ENCODE measurements around the gene MLC1. TPM values are rescaled to one million over a fixed set of nuclear protein-coding genes. Genes with fewer than 3 reads are reported as not detected.

Gene MLC1
- total and polyA plus RNA-seq, 10 of the 15 experiments (the other 5 are each of a cell fraction or from before 2014, with no cell fraction given) = 0.03 to 0.15 (median 0.07) TPM; not detected in 7

DNA sequence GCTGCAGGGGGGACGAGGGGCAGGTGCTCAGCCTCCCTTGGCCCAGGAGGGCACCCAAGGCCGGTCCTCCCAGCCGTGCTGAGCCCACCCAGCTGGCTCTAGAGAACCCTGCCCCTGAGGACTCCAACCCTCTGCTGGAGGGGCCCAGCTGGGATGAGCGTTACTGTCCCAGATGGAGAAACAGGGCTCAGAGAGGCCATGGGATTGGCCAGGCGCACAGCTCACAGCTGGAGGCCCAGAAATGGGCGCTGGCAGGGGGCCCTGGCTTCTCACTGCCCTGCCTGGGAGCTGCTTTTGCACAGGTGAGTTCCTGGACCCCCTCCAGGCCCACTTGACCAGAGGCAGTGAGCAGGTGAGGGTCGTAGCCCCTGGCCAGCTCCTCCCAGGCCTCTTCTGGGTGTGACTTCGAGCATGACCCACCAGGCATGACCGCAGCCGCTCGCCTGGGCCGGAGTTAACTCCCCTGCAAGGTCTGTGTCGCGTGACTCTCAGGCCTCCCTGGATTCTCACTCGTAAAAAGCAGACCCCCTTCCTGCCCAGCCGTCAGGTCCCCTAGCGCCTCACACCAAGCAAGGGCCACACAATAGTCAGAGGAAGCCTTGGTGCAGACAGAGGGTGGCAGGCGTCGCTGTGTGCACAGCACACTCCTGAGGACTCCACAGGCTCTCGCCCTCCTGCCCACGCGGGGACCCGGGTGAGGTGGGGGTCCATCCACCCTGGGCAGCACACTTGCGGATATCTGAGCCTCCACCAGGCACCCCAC lies 52.9 kb downstream of the MLC1 start:
- Histone ChIP-seq H3K9ac (ENCODE audit: control insufficient read depth, insufficient read depth, low read length) (no peak overlapping the region), H3K36me3 (ENCODE audit: control insufficient read depth in 2 of 2, insufficient read depth in 2 of 2, low read length in 1 of 2) (no peaks in the 10 kb centered on the region), H3K79me2 (ENCODE audit: control insufficient read depth, insufficient read depth, low read length) (no peaks in the 10 kb centered on the region), H4K20me1 (ENCODE audit: control insufficient read depth, insufficient read depth) (no peaks in the 10 kb centered on the region), H3K27me3 (replicated peaks in 1 of 2; ENCODE audit: control insufficient read depth in 2 of 2, insufficient read depth in 2 of 2, low read length in 1 of 2) (peaks cover 0 to 4% of the 10 kb centered on the region in 2 experiments; a peak in 1 of 4 replicates), H2AFZ (ENCODE audit: control insufficient read depth, low read depth, low read length) (no peak overlapping the region), H3K9me3 (replicated peaks; ENCODE audit: control insufficient read depth, insufficient read depth, low read length) (no peaks in the 10 kb centered on the region), H3K4me1 (ENCODE audit: control insufficient read depth, insufficient read depth, low read length) (peaks cover 6% of the 10 kb centered on the region; the same call in 1 of the 2 replicates), H3K27ac (ENCODE audit: control insufficient read depth, insufficient read depth) (no peak overlapping the region), H3K4me3 (no peak overlapping the region), H3K4me2 (ENCODE audit: control insufficient read depth, insufficient read depth) (no peak overlapping the region)
- intact Hi-C loops (cut with micrococcal nuclease; ENCODE audit: unreplicated experiment) = no loop called here
- RAD21 ChIA-PET (ENCODE audit: unreplicated experiment) = interaction anchor here (1.2 to 2.8 kb wide), 2 partner anchors 39 to 101 kb away, joined by 3 to 81 read pairs; no protein-coding TSS in a partner anchor
- TF ChIP-seq RBBP5 (conservative IDR thresholded peaks at IDR 0.05) (no peak), TBL1XR1 (IDR thresholded peaks at IDR 0.05; ENCODE audit: low read depth, low read length) (no peak), SRF (IDR thresholded peaks at IDR 0.05; ENCODE audit: low read depth in 2 of 2, low read length in 2 of 2) (no peak), NR2F1 (conservative IDR thresholded peaks at IDR 0.05) (no peak), MTA2 (IDR thresholded peaks at IDR 0.05; ENCODE audit: low read depth) (no peak), CREB1 (IDR thresholded peaks at IDR 0.05; ENCODE audit: low read depth) (no peak), ESRRA (IDR thresholded peaks at IDR 0.05; ENCODE audit: low read length) (no peak)
- TF ChIP-seq, protein P1, sequence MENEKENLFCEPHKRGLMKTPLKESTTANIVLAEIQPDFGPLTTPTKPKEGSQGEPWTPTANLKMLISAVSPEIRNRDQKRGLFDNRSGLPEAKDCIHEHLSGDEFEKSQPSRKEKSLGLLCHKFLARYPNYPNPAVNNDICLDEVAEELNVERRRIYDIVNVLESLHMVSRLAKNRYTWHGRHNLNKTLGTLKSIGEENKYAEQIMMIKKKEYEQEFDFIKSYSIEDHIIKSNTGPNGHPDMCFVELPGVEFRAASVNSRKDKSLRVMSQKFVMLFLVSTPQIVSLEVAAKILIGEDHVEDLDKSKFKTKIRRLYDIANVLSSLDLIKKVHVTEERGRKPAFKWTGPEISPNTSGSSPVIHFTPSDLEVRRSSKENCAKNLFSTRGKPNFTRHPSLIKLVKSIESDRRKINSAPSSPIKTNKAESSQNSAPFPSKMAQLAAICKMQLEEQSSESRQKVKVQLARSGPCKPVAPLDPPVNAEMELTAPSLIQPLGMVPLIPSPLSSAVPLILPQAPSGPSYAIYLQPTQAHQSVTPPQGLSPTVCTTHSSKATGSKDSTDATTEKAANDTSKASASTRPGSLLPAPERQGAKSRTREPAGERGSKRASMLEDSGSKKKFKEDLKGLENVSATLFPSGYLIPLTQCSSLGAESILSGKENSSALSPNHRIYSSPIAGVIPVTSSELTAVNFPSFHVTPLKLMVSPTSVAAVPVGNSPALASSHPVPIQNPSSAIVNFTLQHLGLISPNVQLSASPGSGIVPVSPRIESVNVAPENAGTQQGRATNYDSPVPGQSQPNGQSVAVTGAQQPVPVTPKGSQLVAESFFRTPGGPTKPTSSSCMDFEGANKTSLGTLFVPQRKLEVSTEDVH (IDR thresholded peaks at IDR 0.05; ENCODE audit: low read depth, partially characterized antibody) = no peak
- TF ChIP-seq, protein P2, sequence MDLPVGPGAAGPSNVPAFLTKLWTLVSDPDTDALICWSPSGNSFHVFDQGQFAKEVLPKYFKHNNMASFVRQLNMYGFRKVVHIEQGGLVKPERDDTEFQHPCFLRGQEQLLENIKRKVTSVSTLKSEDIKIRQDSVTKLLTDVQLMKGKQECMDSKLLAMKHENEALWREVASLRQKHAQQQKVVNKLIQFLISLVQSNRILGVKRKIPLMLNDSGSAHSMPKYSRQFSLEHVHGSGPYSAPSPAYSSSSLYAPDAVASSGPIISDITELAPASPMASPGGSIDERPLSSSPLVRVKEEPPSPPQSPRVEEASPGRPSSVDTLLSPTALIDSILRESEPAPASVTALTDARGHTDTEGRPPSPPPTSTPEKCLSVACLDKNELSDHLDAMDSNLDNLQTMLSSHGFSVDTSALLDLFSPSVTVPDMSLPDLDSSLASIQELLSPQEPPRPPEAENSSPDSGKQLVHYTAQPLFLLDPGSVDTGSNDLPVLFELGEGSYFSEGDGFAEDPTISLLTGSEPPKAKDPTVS (IDR thresholded peaks at IDR 0.05; ENCODE audit: low read depth, low read length) = no peak
- TF ChIP-seq, protein P3, sequence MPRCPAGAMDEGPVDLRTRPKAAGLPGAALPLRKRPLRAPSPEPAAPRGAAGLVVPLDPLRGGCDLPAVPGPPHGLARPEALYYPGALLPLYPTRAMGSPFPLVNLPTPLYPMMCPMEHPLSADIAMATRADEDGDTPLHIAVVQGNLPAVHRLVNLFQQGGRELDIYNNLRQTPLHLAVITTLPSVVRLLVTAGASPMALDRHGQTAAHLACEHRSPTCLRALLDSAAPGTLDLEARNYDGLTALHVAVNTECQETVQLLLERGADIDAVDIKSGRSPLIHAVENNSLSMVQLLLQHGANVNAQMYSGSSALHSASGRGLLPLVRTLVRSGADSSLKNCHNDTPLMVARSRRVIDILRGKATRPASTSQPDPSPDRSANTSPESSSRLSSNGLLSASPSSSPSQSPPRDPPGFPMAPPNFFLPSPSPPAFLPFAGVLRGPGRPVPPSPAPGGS (IDR thresholded peaks at IDR 0.05; ENCODE audit: borderline replicate concordance, insufficient read depth, low read depth, low read length, poor library complexity, severe bottlenecking) = no peak
- TF ChIP-seq, protein P4, sequence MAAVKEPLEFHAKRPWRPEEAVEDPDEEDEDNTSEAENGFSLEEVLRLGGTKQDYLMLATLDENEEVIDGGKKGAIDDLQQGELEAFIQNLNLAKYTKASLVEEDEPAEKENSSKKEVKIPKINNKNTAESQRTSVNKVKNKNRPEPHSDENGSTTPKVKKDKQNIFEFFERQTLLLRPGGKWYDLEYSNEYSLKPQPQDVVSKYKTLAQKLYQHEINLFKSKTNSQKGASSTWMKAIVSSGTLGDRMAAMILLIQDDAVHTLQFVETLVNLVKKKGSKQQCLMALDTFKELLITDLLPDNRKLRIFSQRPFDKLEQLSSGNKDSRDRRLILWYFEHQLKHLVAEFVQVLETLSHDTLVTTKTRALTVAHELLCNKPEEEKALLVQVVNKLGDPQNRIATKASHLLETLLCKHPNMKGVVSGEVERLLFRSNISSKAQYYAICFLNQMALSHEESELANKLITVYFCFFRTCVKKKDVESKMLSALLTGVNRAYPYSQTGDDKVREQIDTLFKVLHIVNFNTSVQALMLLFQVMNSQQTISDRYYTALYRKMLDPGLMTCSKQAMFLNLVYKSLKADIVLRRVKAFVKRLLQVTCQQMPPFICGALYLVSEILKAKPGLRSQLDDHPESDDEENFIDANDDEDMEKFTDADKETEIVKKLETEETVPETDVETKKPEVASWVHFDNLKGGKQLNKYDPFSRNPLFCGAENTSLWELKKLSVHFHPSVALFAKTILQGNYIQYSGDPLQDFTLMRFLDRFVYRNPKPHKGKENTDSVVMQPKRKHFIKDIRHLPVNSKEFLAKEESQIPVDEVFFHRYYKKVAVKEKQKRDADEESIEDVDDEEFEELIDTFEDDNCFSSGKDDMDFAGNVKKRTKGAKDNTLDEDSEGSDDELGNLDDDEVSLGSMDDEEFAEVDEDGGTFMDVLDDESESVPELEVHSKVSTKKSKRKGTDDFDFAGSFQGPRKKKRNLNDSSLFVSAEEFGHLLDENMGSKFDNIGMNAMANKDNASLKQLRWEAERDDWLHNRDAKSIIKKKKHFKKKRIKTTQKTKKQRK (IDR thresholded peaks at IDR 0.05; ENCODE audit: low read depth, low read length) = no peak
- TF ChIP-seq, protein P5, sequence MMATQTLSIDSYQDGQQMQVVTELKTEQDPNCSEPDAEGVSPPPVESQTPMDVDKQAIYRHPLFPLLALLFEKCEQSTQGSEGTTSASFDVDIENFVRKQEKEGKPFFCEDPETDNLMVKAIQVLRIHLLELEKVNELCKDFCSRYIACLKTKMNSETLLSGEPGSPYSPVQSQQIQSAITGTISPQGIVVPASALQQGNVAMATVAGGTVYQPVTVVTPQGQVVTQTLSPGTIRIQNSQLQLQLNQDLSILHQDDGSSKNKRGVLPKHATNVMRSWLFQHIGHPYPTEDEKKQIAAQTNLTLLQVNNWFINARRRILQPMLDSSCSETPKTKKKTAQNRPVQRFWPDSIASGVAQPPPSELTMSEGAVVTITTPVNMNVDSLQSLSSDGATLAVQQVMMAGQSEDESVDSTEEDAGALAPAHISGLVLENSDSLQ (IDR thresholded peaks at IDR 0.05) = no peak
- POLR2A ChIA-PET = interaction anchor here (0.6 kb wide), 1 partner anchor 13 kb away, joined by 3 read pairs; no protein-coding TSS in a partner anchor
- SMC1A ChIA-PET (ENCODE audit: uncharacterized antibody, unreplicated experiment) = interaction anchor here (0.7 to 3.2 kb wide), 3 partner anchors 38 to 102 kb away, joined by 4 to 43 read pairs (median 4); no protein-coding TSS in a partner anchor
- 53% methylated on average over 23 of the region's 24 CpGs for WGBS (ENCODE audit: insufficient coverage, insufficient replicate concordance, low lambda C conversion rate, missing lambda C conversion rate)
- FAIRE-seq (no peak), DNase-seq (ENCODE audit: low read depth, low spot score) (no peak), ATAC-seq (no peak)
- in situ Hi-C loops (cut with MboI) = loop anchor here (5.0 to 25.0 kb wide), 2 partner anchors 100 to 695 kb away; no protein-coding TSS in a partner anchor
- CTCF ChIA-PET = interaction anchor here (0.6 to 4.5 kb wide), 3 partner anchors 38 to 300 kb away, joined by 6 to 79 read pairs (median 47); no protein-coding TSS in a partner anchor
- BruUV-seq (replicated peaks) = no TSS peak

Data from GM12878 (cell line).